H7 (cell line): ENCODE data around the gene PAPPA2. TPM values are rescaled to one million over a fixed set of nuclear protein-coding genes. Genes with fewer than 3 reads are reported as not detected.

Source experiments
- DNase-seq: peaks from one replicate; pipeline ENCODE4 v3.0.0; 2012
- H3K27me3 ChIP-seq: 2 replicates; pipeline ENCODE4 v1.6.0; 2011; ENCODE audit warnings: mild to moderate bottlenecking, low read length; ENCODE audit not compliant: control insufficient read depth, insufficient read depth
- H3K36me3 ChIP-seq: replicated peaks from 2 replicates; pipeline ENCODE4 v1.5.1; 2011; ENCODE audit warnings: low read length; ENCODE audit not compliant: control insufficient read depth, insufficient read depth
- H3K4me3 ChIP-seq: 2 replicates; pipeline ENCODE4 v1.5.1; 2011; ENCODE audit warnings: low read depth, mild to moderate bottlenecking, control low read depth, low read length, moderate library complexity; ENCODE audit not compliant: insufficient read depth
- total RNA-seq: library from RNA; depleted of rRNA; stranded (reverse); fragments of >200 nt; shearing (Covaris generic); gene quantifications from 2 replicates; pipeline ENCODE4 v1.2.3, GENCODE V29; 2014

PAPPA2 gene
- total RNA-seq, 1 experiment from 2014 or later = 0.45 TPM

DNA sequence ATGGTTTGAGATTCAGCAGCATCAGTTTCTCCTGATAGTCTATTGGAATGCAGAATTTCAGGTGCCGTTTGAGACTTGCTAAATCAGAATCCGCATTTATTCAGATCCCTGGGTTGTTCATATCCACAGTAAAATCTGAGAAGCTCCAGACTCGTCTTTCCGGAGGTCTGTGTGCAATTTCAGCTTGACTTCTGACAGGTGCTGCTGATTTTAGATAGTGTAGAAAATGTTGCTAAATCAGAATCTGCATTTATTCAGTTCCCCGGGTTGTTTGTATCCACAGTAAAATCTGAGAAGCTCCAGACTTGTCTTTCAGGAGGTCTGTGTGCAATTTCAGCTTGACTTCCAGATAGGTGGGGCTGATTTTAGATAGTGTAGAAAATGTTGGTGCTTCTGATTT, 113.7 kb downstream of the PAPPA2 start:
- DNase-seq = no peak
- Histone ChIP-seq H3K36me3 (no peaks in the 10 kb centered on the region), H3K4me3 (no peak overlapping the region), H3K27me3 (no peaks in the 10 kb centered on the region)

DNA sequence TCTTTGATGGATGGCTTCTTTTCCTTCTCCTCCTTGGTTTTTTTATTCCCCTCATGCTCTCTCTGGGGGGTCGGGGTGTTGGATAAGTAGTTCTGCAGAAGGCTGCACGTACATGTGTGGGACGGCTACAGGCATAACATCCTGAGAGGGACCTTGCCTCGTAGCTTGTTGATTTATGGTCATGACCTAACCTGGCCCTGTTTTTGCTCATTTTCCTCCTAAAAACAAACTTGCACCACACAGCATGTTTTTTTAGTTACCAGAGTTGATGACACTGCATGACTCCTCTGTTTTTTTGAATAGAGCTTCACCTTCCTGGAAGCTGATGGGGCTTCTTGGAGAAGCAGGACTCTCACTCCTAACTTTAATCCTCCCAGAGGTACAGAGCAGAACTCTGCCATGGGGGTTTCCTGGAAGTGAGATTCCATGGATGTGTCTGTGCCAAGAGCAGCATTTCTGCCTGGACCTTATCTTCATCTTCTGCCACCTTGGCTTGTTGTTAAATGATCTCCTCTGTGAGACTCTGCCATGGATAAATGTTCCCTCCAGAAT, 114.7 kb downstream of the PAPPA2 start:
- Histone ChIP-seq H3K27me3 (no peaks in the 10 kb centered on the region), H3K36me3 (no peaks in the 10 kb centered on the region), H3K4me3 (no peak overlapping the region)
- no peak for DNase-seq

DNA sequence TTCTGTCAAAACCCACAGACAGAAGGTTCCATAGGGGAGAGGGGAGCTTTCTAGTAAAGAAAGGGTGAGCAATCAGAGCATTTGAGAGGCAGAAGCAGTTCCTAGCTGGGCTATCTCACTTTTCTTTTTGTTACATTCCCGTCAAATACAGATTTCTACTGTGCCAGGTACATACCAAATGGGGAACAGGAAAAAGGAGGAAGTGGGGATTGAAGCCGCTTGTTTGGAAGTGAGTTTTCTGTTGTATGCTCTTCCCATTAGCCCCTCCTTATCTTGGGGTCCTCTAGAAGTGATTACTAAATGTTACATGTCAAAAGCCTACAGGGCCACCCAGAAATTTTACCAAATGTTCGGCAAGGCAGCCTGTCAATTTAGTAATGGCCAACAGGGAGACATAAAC, 116.1 kb downstream of the PAPPA2 start:
- no peak for DNase-seq
- H3K4me3 ChIP-seq = no peak overlapping the region
- H3K27me3 ChIP-seq = no peaks in the 10 kb centered on the region
- H3K36me3 ChIP-seq = no peaks in the 10 kb centered on the region

DNA sequence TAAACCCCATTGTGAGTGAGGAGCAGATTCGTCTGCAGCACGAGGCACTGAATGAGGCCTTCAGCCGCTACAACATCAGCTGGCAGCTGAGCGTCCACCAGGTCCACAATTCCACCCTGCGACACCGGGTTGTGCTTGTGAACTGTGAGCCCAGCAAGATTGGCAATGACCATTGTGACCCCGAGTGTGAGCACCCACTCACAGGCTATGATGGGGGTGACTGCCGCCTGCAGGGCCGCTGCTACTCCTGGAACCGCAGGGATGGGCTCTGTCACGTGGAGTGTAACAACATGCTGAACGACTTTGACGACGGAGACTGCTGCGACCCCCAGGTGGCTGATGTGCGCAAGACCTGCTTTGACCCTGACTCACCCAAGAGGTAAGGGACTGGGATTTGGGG, 132.2 kb downstream of the PAPPA2 start:
- Histone ChIP-seq H3K4me3 (no peak overlapping the region), H3K36me3 (no peaks in the 10 kb centered on the region), H3K27me3 (no peaks in the 10 kb centered on the region)
- no peak for DNase-seq

DNA sequence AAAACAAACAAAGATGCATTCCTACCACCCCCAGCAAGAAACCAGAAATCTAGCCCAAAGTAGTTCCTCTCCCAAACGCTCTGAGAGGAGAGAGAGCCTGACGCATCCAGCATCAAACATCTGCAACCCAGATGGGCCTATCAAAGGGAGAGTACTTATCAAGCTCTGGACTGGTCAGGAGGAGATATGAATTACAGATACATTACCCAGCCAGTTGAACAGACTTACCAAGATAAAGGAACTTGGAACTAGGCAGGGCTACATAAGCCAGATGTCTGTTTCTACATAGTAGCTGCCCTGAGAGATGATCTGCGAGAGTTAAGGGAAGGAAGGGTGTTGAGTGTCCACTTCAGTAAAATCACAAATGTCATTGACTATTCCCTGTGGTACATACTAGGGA, 138.4 kb downstream of the PAPPA2 start:
- no peak for DNase-seq
- Histone ChIP-seq H3K36me3 (no peaks in the 10 kb centered on the region), H3K27me3 (no peaks in the 10 kb centered on the region), H3K4me3 (no peak overlapping the region)

DNA sequence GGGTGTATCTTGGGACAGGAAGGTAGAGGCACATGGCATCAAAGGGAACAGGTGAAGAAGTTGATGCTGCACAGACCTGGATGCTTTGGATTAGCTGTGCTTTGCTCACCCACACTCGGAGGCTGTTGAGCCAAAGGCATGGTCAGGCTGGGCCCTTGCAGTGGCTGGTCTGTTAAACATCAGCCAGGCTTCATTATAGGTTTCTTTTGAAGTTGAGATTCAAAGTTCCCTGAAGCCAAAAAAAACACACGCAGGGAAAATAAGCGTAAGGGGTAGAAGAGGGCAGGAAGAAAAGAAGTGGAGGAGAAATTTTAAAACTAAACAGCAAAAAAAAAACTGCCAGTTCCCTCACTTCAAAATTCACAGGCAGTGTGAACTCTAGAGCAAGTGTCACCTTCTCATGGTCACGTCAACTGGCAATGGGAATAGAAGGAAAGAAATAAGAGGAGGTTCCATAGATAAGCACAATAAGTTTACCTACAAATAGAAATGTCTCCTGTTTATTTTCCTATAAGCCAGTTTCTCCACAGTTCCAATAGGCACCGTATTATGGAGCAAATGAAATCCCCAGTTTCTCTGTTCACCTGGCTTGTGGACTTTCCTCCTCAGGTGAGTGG, 139.5 kb downstream of the PAPPA2 start:
- no peak overlapping the region for H3K4me3 ChIP-seq
- DNase-seq = no peak
- H3K36me3 ChIP-seq = no peaks in the 10 kb centered on the region
- no peaks in the 10 kb centered on the region for H3K27me3 ChIP-seq

DNA sequence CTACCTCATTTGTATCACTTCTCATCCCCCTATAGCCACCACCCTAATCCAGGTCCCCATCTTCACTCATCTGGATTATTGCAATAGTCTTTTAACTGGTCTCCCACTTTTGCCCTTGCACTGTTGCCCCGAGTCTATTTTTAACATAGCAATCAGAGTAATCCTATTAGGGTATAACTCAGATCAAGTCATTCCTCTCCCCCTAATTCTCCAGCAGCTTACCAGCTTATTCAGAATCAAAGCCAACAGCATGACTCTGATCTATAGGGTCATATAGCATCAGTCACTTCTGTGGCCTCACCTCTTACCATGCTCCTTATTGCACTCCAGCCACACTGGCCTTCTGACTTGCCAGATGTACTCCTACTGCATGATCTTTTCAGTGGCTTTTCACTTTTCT, 140.7 kb downstream of the PAPPA2 start:
- no peak for DNase-seq
- H3K4me3 ChIP-seq = no peak overlapping the region
- no peaks in the 10 kb centered on the region for H3K36me3 ChIP-seq

DNA sequence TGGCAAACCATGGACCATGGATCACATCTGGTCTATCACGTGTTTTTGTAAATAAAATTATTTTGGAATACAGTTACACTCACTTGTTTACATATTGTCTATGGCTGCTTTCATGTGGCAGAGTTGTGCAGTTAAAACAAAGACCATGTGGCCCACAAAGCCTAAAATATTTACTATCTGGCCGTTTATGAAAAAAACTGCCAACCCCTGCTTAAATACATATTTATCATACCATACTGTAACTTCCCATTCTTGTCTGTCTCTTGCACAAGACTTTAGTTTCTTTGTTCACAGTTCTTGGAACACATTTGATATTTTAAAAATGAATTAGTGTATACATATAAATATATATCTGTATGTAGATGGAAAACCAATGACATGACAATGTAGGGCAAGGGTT, 141.5 kb downstream of the PAPPA2 start:
- DNase-seq = no peak
- Histone ChIP-seq H3K4me3 (no peak overlapping the region), H3K36me3 (no peaks in the 10 kb centered on the region), H3K27me3 (no peaks in the 10 kb centered on the region)

More for the DNA sequence above, 140.7 kb downstream of the PAPPA2 start:
- H3K27me3 ChIP-seq = no peaks in the 10 kb centered on the region

DNA sequence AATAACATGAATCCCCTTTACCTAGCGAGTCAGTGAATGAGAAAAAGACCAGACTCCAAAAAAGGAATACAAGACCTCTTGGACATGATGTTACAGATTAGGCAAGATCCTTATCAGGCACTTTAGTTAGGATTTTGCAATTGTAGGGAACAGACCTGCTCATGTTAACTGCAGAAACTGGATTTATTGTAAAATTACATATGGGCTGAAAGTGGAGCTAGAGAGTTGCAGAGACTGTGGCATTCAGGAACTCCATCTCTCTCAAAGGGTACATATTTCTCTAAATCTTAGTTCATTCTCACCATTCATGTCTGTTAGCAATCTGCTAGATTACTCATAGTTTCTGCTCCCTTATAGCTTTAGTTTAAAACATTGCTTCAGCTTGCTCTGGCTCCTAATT, 142.2 kb downstream of the PAPPA2 start:
- Histone ChIP-seq H3K36me3 (no peaks in the 10 kb centered on the region), H3K27me3 (no peaks in the 10 kb centered on the region), H3K4me3 (no peak overlapping the region)
- DNase-seq = no peak

DNA sequence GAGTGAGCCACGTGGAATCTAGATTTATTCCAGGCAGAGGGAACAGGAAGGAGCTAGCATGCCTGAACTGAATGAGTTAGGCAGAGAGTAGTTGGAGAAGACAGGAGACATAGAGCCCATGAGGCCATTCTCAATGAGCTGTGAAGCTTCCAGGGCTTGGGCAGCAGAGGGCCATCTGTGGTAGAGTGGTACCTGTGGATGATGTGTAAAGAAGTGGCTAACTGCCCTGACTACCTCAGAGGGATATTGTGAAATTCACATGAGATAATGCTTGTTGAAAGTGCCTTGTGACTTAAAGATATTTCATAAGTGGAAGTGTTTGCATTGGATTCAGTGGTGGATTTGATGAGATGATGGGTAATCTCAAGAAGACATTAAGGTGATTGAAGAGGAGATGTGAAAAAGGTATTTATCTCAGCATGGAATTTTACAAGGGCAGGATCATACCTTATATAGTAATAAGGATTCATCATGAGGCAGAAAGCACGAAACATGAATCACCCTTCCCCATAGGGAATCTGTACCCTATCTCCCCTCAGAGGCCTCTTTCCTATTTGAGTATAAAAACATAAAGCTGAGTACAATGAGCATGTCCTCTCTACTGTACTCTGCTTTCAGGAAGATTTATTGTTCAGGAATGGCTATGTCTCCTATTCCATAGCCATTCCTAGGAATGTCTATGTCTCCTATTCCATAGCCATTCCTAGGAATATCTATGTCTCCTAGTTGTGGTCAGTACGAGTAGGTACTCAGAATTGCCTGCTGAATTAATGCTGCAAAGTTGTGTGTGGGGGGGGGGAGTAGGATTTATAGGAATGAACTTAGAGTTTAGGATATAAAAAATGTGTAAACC, 146.8 kb downstream of the PAPPA2 start:
- no peak for DNase-seq
- Histone ChIP-seq H3K36me3 (no peaks in the 10 kb centered on the region), H3K27me3 (no peaks in the 10 kb centered on the region), H3K4me3 (no peak overlapping the region)

DNA sequence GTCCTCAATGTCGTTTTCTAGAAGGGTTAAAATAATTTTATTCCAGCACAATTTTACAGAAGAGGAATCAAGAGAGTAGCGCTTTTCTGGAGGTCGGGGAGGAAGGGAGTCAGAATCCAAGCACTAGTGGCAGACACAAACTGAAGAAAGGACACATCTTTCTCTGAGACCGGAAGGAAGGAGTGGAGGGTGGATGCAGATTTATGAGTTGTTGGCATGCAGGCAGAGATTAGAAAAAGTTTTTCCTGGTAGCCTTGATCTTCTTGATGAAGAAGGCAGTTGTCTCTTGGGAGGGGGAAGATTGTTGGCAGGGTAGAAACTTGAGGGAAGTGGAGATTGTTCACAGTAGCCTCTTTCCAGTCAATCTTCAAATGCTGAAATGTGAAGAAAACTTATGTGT, 149.8 kb downstream of the PAPPA2 start:
- no peak for DNase-seq
- H3K4me3 ChIP-seq = no peak overlapping the region
- H3K36me3 ChIP-seq = no peaks in the 10 kb centered on the region
- no peaks in the 10 kb centered on the region for H3K27me3 ChIP-seq

DNA sequence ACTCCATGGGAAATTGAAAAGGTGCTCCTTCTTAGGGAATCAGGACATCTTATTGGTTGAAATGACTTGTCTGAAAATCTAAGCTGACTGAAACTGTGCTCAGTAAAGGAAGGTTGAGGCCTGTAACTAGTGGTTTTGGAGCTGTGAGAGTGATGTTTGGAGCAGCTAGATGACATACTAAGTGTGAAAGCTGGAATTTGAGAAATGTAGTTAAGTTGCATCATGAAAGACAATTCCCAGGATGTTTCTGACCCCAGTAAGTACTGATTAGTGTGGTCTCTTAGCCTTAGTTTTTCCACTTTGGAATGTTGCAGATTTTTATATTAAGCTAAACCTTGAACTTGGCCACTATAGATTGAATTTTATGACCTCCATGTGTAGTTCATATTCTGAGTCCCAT, 154.9 kb downstream of the PAPPA2 start:
- no peaks in the 10 kb centered on the region for H3K36me3 ChIP-seq
- no peak overlapping the region for H3K4me3 ChIP-seq
- no peak for DNase-seq
- H3K27me3 ChIP-seq = no peaks in the 10 kb centered on the region

DNA sequence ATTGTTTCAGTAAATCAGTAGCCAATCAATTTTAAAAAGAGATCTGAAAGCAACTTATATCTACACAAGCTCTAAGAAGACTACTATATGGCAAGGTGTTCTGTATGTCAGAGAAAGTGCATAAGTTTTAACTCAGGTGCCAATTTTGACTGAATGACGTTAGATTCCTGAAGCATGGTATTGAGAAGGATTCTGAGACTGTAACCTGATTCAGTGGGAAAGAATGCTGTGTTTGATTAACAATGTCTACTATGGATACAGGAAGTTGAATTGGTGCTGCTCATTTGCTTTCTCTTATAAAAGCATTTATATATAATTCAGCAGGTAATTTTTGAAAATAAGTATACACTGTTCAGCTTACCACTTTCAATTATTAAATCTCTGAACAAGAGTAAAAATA, 156.3 kb downstream of the PAPPA2 start:
- no peaks in the 10 kb centered on the region for H3K36me3 ChIP-seq
- no peak for DNase-seq
- H3K27me3 ChIP-seq = no peaks in the 10 kb centered on the region
- no peak overlapping the region for H3K4me3 ChIP-seq

DNA sequence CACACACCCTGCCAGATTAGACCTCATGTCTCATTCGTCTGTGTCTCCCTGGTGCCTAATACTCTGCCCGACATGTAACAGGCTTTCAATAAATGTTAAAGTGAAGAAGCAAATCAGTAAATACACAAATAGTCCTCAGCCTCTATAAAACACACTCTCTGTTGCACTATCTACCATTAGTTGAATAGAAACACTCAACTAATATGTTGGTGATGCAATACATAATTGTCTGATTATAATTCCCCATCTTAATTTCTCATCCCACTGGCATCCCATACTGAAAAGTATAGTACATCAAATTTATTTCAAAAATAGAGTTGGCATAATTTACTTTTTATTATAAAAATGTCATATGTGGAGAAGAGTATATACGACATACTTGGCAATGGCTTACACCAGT, 162.4 kb downstream of the PAPPA2 start:
- H3K36me3 ChIP-seq = no peaks in the 10 kb centered on the region
- no peak for DNase-seq
- H3K4me3 ChIP-seq = no peak overlapping the region
- no peaks in the 10 kb centered on the region; the same call in 1 of the 2 replicates for H3K27me3 ChIP-seq

DNA sequence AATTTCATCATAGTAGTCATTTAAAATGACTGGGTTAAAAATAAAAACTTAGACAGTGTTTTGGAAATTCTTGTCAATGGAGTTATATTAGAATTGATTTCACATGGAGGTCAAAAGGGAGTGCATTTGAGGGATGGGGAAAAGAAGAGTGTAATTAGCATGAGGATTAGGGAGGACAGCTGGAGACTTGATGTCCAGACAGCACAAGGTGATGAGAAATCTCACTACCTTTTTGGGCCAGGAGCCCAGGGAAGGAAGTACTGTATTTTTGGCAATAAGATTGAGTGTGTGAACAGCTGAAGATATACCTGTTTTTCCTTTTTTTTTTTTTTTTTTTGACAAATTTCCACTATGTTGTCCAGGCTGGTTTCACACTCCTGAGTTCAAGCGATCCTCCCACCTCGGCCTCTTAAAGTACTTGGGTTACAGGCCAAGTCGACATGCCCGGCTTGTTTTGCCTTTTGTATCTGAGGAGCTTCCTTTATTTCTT, 163.6 kb downstream of the PAPPA2 start:
- no peak for DNase-seq
- Histone ChIP-seq H3K4me3 (no peak overlapping the region), H3K27me3 (no peaks in the 10 kb centered on the region; the same call in 1 of the 2 replicates), H3K36me3 (no peaks in the 10 kb centered on the region)
